Fibroblast of mammary gland (primary cell): ENCODE measurements around the gene DCLK1.

Experiments
- DNase-seq: peaks from one replicate; pipeline ENCODE4 v3.0.0-alpha.2; 2010; ENCODE audit warnings: low read depth
- H3K4me3 ChIP-seq: 2 replicates; pipeline ENCODE4 v1.5.1; 2011; ENCODE audit warnings: low read depth, mild to moderate bottlenecking, low read length, moderate library complexity; ENCODE audit not compliant: control insufficient read depth
- TF ChIP-seq, protein P1 (sequence below): conservative IDR thresholded peaks from 2 replicates; pipeline ENCODE4 v1.5.1; 2011; ENCODE audit warnings: low read depth, low read length, inconsistent platforms; ENCODE audit not compliant: control insufficient read depth, insufficient read depth

Gene DCLK1

DNA sequence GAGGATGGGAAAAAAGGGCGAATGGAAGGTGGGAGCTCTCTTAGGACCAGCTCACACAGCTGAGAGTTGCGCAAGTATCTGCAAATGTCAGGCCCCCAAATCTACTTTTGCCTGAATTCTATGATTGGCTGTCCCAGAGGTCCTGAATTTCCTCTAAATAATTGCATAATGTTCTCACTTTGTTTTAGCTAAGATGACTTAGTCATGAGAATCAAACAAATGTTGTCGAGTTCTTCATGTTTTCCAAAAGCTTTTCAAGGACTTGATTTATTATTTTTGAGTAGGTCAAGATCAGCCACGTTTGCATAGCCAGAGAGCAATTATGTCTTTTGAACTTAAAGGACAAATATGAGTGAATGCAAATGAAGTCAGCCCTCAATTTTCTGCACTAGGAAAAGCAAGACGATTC is 408.1 kb downstream of the DCLK1 start:
- H3K4me3 ChIP-seq, result no peak overlapping the region
- DNase-seq, result peak; percentile 81
- TF ChIP-seq, protein P1, sequence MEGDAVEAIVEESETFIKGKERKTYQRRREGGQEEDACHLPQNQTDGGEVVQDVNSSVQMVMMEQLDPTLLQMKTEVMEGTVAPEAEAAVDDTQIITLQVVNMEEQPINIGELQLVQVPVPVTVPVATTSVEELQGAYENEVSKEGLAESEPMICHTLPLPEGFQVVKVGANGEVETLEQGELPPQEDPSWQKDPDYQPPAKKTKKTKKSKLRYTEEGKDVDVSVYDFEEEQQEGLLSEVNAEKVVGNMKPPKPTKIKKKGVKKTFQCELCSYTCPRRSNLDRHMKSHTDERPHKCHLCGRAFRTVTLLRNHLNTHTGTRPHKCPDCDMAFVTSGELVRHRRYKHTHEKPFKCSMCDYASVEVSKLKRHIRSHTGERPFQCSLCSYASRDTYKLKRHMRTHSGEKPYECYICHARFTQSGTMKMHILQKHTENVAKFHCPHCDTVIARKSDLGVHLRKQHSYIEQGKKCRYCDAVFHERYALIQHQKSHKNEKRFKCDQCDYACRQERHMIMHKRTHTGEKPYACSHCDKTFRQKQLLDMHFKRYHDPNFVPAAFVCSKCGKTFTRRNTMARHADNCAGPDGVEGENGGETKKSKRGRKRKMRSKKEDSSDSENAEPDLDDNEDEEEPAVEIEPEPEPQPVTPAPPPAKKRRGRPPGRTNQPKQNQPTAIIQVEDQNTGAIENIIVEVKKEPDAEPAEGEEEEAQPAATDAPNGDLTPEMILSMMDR, result no peak

- H3K4me3 ChIP-seq, result no peak overlapping the region
- TF ChIP-seq, protein P1, result no peak
- no peak for DNase-seq
Measured at GRCh38 chr13:35722458-35723052, 408.6 kb downstream of the DCLK1 start.

DNA sequence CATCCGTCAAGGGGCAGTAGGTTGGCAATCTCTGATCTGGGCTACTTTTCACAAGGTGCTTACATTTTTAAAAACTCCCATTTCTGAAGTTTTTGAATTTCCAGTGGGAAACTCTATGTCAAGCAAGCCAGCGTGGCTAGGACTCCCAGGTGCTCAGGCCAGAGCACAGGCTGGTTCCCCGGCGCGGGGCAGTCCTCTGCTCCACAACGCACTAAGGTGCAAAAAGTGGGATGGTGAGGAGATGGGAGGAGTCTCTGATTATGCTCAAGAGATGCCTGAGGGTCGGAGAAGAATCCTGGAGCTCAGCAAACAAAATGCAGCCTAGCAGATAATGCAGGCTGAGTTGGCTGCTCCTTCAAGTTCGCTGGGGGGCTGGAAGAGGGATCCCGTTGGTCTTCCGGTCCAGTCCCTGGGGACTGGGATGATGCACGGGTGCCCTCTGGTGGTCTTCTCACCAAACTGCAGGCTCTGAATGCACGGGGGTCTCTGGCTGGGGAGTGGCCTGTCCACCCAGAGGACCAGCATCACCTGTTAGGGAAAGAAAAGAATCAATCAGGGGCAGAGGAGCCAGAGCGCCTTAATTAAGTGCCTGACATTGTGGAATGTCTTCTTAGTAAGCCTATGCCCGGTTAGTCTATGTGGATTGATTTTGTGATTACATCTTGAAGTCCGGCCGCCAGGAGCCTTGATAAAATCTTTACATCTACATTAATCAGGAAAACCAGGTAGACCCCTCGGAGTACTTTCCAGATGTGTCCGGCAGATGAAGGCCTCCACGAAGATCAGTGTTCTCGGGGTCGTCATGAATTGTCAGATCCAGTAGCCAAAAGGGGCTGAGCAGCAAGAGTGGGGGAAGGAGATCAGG is 410.3 kb downstream of the DCLK1 start:
- TF ChIP-seq, protein P1, result peak; percentile 96
- peak; percentile 61 for DNase-seq
- H3K4me3 ChIP-seq, result peak overlapping the region; percentile 49

DNA sequence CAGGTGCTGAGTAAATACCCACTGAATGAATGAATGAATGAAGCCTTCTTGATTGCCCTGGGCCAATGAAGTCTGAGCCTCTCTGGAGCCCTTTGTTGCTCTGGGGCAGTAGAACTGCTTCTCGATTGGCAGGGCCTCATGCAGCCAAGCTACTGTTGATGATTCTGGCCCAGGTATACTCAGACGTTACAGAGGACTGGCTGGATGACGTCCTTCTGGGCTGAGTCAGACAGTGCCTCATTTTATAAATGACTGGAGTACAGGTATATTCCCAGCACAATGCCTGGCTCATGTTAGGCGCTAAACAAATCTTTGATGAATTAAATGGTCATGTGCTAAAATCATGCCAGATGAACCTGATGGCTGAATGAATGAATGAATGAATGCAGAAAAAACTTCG is 410.9 kb downstream of the DCLK1 start:
- TF ChIP-seq, protein P1, result no peak
- no peak for DNase-seq
- no peak overlapping the region for H3K4me3 ChIP-seq
